ENCODE data around the gene MICU1.

Gene MICU1

DNA sequence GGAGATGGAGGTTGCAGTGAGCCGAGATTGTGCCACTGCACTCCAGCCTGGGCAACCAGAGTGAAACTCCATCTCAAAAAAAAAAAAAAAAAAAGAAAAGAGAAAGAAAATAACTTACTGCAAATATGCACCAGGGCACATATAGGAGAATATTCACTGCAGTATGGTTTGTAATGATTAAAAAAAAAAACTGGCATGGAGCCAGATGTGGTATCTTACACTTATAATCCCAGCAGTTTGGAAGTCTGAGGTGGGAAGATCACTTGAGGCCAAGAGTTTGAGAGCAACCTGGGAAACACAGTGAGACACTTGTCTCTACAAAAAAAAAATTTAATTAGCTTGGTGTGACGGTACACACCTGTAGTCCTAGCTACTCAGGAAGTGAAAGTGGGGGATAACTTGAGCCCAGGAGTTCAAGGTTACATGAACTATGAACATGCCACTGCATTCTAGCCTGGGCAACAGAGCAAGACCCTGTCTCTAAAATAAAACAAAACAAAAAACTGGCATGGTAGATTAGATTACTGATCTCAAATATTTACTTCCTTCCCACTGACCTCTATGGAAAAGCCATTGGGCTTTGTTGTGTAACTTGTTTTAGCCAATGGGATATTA lies 85.6 kb downstream of the MICU1 start:
- no peaks in the 10 kb centered on the region for H3K36me3 ChIP-seq (ENCODE audit: insufficient read depth, insufficient read length, low read length)
- no peak overlapping the region for H3K4me3 ChIP-seq (ENCODE audit: insufficient read length, low read depth)
- H3K9me3 ChIP-seq (ENCODE audit: insufficient read depth, low read length) = peaks cover 23% of the 10 kb centered on the region
- DNase-seq (ENCODE audit: low read depth, low spot score) = no peak
- H3K4me1 ChIP-seq (ENCODE audit: insufficient read depth, insufficient read length) = no peaks in the 10 kb centered on the region
- TF ChIP-seq ZNF274 (IDR thresholded peaks at IDR 0.05; ENCODE audit: low read depth, low read length) = no peak
- H3K9ac ChIP-seq (ENCODE audit: insufficient read length, low read depth) = no peak overlapping the region
- no peaks in the 10 kb centered on the region for H3K27me3 ChIP-seq (ENCODE audit: insufficient read depth, insufficient read length)

GRCh38 chr10:72539137-72539536 lies 86.7 kb downstream of the MICU1 start:
- Histone ChIP-seq H3K36me3 (ENCODE audit: insufficient read depth, insufficient read length, low read length) (no peaks in the 10 kb centered on the region), H3K4me1 (ENCODE audit: insufficient read depth, insufficient read length) (no peaks in the 10 kb centered on the region), H3K4me3 (ENCODE audit: insufficient read length, low read depth) (no peak overlapping the region), H3K9me3 (ENCODE audit: insufficient read depth, low read length) (peaks cover 23% of the 10 kb centered on the region), H3K27me3 (ENCODE audit: insufficient read depth, insufficient read length) (no peaks in the 10 kb centered on the region), H3K9ac (ENCODE audit: insufficient read length, low read depth) (no peak overlapping the region)
- TF ChIP-seq SUZ12 (IDR thresholded peaks at IDR 0.05; ENCODE audit: extremely low read depth, insufficient read depth, insufficient read length) = no peak
- TF ChIP-seq ZNF274 (IDR thresholded peaks at IDR 0.05; ENCODE audit: low read depth, low read length) = no peak
- TF ChIP-seq YY1 (IDR thresholded peaks at IDR 0.05; ENCODE audit: insufficient read depth, insufficient read length) = no peak
- DNase-seq (ENCODE audit: low read depth, low spot score) = no peak

- no peak for DNase-seq (ENCODE audit: low read depth, low spot score)
Observed at GRCh38 chr10:72525689-72526088, 100.2 kb downstream of the MICU1 start.

GRCh38 chr10:72525277-72525676 lies 100.6 kb downstream of the MICU1 start:
- TF ChIP-seq SUZ12 (IDR thresholded peaks at IDR 0.05; ENCODE audit: extremely low read depth, insufficient read depth, insufficient read length) = no peak
- TF ChIP-seq ZNF274 (IDR thresholded peaks at IDR 0.05; ENCODE audit: low read depth, low read length) = no peak
- no peak for TF ChIP-seq YY1 (IDR thresholded peaks at IDR 0.05; ENCODE audit: insufficient read depth, insufficient read length)
- Histone ChIP-seq H3K4me1 (ENCODE audit: insufficient read depth, insufficient read length) (no peaks in the 10 kb centered on the region), H3K36me3 (ENCODE audit: insufficient read depth, insufficient read length, low read length) (no peaks in the 10 kb centered on the region), H3K4me3 (ENCODE audit: insufficient read length, low read depth) (no peak overlapping the region), H3K9ac (ENCODE audit: insufficient read length, low read depth) (no peak overlapping the region), H3K9me3 (ENCODE audit: insufficient read depth, low read length) (no peaks in the 10 kb centered on the region), H3K27me3 (ENCODE audit: insufficient read depth, insufficient read length) (no peaks in the 10 kb centered on the region)
- no peak for DNase-seq (ENCODE audit: low read depth, low spot score)

More at GRCh38 chr10:72525689-72526088, 100.2 kb downstream of the MICU1 start:
- H3K9ac ChIP-seq (ENCODE audit: insufficient read length, low read depth) = no peak overlapping the region
- H3K27me3 ChIP-seq (ENCODE audit: insufficient read depth, insufficient read length) = no peaks in the 10 kb centered on the region
- TF ChIP-seq SUZ12 (IDR thresholded peaks at IDR 0.05; ENCODE audit: extremely low read depth, insufficient read depth, insufficient read length) (no peak), YY1 (IDR thresholded peaks at IDR 0.05; ENCODE audit: insufficient read depth, insufficient read length) (no peak), ZNF274 (IDR thresholded peaks at IDR 0.05; ENCODE audit: low read depth, low read length) (no peak)
- no peak overlapping the region for H3K4me3 ChIP-seq (ENCODE audit: insufficient read length, low read depth)
- no peaks in the 10 kb centered on the region for H3K36me3 ChIP-seq (ENCODE audit: insufficient read depth, insufficient read length, low read length)
- H3K9me3 ChIP-seq (ENCODE audit: insufficient read depth, low read length) = no peaks in the 10 kb centered on the region
- no peaks in the 10 kb centered on the region for H3K4me1 ChIP-seq (ENCODE audit: insufficient read depth, insufficient read length)

- no peak for DNase-seq (ENCODE audit: low read depth, low spot score)
- Histone ChIP-seq H3K36me3 (ENCODE audit: insufficient read depth, insufficient read length, low read length) (no peaks in the 10 kb centered on the region), H3K9me3 (ENCODE audit: insufficient read depth, low read length) (no peaks in the 10 kb centered on the region), H3K4me1 (ENCODE audit: insufficient read depth, insufficient read length) (no peaks in the 10 kb centered on the region), H3K27me3 (ENCODE audit: insufficient read depth, insufficient read length) (no peaks in the 10 kb centered on the region), H3K9ac (ENCODE audit: insufficient read length, low read depth) (no peak overlapping the region), H3K4me3 (ENCODE audit: insufficient read length, low read depth) (no peak overlapping the region)
- TF ChIP-seq SUZ12 (IDR thresholded peaks at IDR 0.05; ENCODE audit: extremely low read depth, insufficient read depth, insufficient read length) (no peak), YY1 (IDR thresholded peaks at IDR 0.05; ENCODE audit: insufficient read depth, insufficient read length) (no peak), ZNF274 (IDR thresholded peaks at IDR 0.05; ENCODE audit: low read depth, low read length) (no peak)
Observed at GRCh38 chr10:72524489-72524888, 101.4 kb downstream of the MICU1 start.

- H3K9ac ChIP-seq (ENCODE audit: insufficient read length, low read depth) = no peak overlapping the region
- H3K9me3 ChIP-seq (ENCODE audit: insufficient read depth, low read length) = no peaks in the 10 kb centered on the region
- no peak for TF ChIP-seq SUZ12 (IDR thresholded peaks at IDR 0.05; ENCODE audit: extremely low read depth, insufficient read depth, insufficient read length)
- TF ChIP-seq YY1 (IDR thresholded peaks at IDR 0.05; ENCODE audit: insufficient read depth, insufficient read length) = no peak
- TF ChIP-seq ZNF274 (IDR thresholded peaks at IDR 0.05; ENCODE audit: low read depth, low read length) = no peak
- DNase-seq (ENCODE audit: low read depth, low spot score) = no peak
- no peaks in the 10 kb centered on the region for H3K36me3 ChIP-seq (ENCODE audit: insufficient read depth, insufficient read length, low read length)
- no peaks in the 10 kb centered on the region for H3K4me1 ChIP-seq (ENCODE audit: insufficient read depth, insufficient read length)
- H3K4me3 ChIP-seq (ENCODE audit: insufficient read length, low read depth) = no peak overlapping the region
- H3K27me3 ChIP-seq (ENCODE audit: insufficient read depth, insufficient read length) = no peaks in the 10 kb centered on the region
Observed at GRCh38 chr10:72523932-72524396, 101.9 kb downstream of the MICU1 start.

DNA sequence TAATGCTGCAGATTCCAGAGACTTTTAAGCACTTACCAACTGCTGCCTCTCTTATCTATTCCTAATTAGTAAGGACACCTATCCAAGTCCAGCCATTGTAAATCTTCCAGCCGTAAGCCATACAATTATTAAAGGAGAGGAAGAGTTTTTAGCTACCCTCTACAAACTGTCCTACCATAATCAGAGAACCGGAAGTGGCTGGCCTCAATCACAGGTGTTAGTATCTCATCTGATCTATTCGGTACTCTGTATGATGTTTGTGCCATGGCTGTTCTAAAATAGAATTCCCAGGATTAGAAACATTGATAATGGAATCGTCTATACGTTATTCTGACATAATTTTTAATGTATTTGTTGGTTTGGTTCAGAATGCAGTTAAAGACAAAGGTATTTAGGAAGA lies 102.8 kb downstream of the MICU1 start:
- TF ChIP-seq ZNF274 (IDR thresholded peaks at IDR 0.05; ENCODE audit: low read depth, low read length) = no peak
- TF ChIP-seq SUZ12 (IDR thresholded peaks at IDR 0.05; ENCODE audit: extremely low read depth, insufficient read depth, insufficient read length) = no peak
- TF ChIP-seq YY1 (IDR thresholded peaks at IDR 0.05; ENCODE audit: insufficient read depth, insufficient read length) = no peak
- H3K4me3 ChIP-seq (ENCODE audit: insufficient read length, low read depth) = no peak overlapping the region
- no peak for DNase-seq (ENCODE audit: low read depth, low spot score)
- no peaks in the 10 kb centered on the region for H3K9me3 ChIP-seq (ENCODE audit: insufficient read depth, low read length)
- no peaks in the 10 kb centered on the region for H3K4me1 ChIP-seq (ENCODE audit: insufficient read depth, insufficient read length)
- H3K36me3 ChIP-seq (ENCODE audit: insufficient read depth, insufficient read length, low read length) = no peaks in the 10 kb centered on the region
- no peaks in the 10 kb centered on the region for H3K27me3 ChIP-seq (ENCODE audit: insufficient read depth, insufficient read length)
- no peak overlapping the region for H3K9ac ChIP-seq (ENCODE audit: insufficient read length, low read depth)

Data from NT2/D1 (cell line).